Sigmoid colon (tissue), 7 donors: ENCODE data around the gene KBTBD12. TPM values are rescaled to one million over a fixed set of nuclear protein-coding genes. Genes with fewer than 3 reads are reported as not detected.

Source experiments
- DNase-seq: peaks from one replicate; pipeline ENCODE4 v3.0.0-alpha.2; 2019
- H3K27ac ChIP-seq, 4 donors: fragments of 200-600 bp; sonication (generic); one replicate each; pipeline ENCODE4 v1.5.1; 2016 to 2019; ENCODE audit warnings: mild to moderate bottlenecking in 1 of 4
- H3K27me3 ChIP-seq, 3 donors: fragments of 200-600 bp; sonication (generic); one replicate each; pipeline ENCODE4 v1.5.1; 2019; ENCODE audit warnings: mild to moderate bottlenecking in 1 of 3
- H3K36me3 ChIP-seq, 4 donors: fragments of 200-600 bp; sonication (generic); one replicate each; pipeline ENCODE4 v1.5.1; 2016 to 2019
- H3K4me1 ChIP-seq, 4 donors: fragments of 200-600 bp; sonication (generic); one replicate each; pipeline ENCODE4 v1.5.1; 2017 to 2019
- H3K4me3 ChIP-seq, 4 donors: fragments of 200-600 bp; sonication (generic); one replicate each; pipeline ENCODE4 v1.5.1; 2017 to 2019; ENCODE audit warnings: mild to moderate bottlenecking in 2 of 4, moderate library complexity in 1 of 4
- H3K9me3 ChIP-seq, 4 donors: fragments of 200-600 bp in 3 of 4; sonication (generic) in 3 of 4; one replicate each; pipeline versions ENCODE4 v1.5.1 to v1.6.1; 2013 to 2019
- EP300 ChIP-seq, 4 donors: sonication (generic); formaldehyde crosslinking; IDR thresholded peaks; one replicate each; pipeline ENCODE4 v1.6.1; 2017; ENCODE audit warnings: antibody characterized with exemption in 4 of 4
- POLR2A ChIP-seq, 2 donors: fragments of 450-650 bp; IDR thresholded peaks; one replicate each; pipeline ENCODE4 v1.6.1; 2016; ENCODE audit warnings: antibody characterized with exemption in 2 of 2, mild to moderate bottlenecking in 2 of 2, moderate library complexity in 2 of 2
- POLR2AphosphoS5 ChIP-seq, 4 donors: sonication (generic); formaldehyde crosslinking; IDR thresholded peaks; one replicate each; pipeline ENCODE4 v1.6.1; 2017; ENCODE audit warnings: antibody characterized with exemption in 4 of 4
- WGBS, 2 donors: extraction: QIAGEN DNeasy Blood & Tissue Kit; methylation state at CpG; one replicate each; pipeline ENCODE4 v1.1.7; 2013; 5-methylcytosine and 5-hydroxymethylcytosine counted together
- intact Hi-C: fragments of 100-400 bp; cut with DNase I; formaldehyde crosslinking; loops from one replicate; pipeline ENCODE4 v1.15.1; 2023
- polyA plus RNA-seq, 3 donors: library from polyadenylated mRNA; stranded (reverse); fragments of 200-250 nt; gene quantifications; one replicate each; pipeline ENCODE4 v1.2.3, GENCODE V29; 2013
- total RNA-seq, 4 donors: library from RNA; depleted of rRNA; stranded (reverse); fragments of >200 nt; gene quantifications; one replicate each; pipeline ENCODE4 v1.1.0, GENCODE V29; 2016
- TF ChIP-seq, protein P1 (sequence below), 4 experiments: fragments of 450-650 bp in 3 of 4; fragments of 200-600 bp in 1 of 4; IDR thresholded peaks; one replicate each; pipeline ENCODE4 v1.5.1; 2016 to 2019; ENCODE audit warnings: antibody characterized with exemption in 4 of 4, mild to moderate bottlenecking in 3 of 4, moderate library complexity in 2 of 4
- donor health status: healthy with polysubstance abuse.
- donor health status: Bipolar disorder and iron deficiency.
- donor health status: healthy.

Gene KBTBD12
- total and polyA plus RNA-seq, 7 donors = 1.3 to 5.9 (median 2.5) TPM

DNA sequence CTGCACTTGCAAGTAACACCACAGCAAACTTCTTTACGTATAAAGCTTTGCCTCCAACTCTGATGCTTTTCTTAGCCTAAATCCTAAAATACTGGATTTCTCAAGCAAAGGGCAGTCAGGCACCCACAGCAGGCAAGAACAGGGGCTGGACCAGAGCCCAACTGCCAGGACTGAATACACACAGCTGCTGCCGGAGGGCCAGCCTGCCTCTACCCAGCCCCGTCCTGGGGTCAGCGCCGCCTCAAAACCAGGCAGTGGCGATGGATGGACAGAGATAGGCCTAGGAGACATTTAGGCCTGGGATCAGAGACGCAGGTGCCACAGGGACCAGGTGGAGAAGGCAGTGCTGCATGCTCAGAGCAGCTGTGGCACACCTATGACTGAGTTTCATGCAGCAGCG, 89.6 kb downstream of the KBTBD12 start:
- Histone ChIP-seq H3K4me3 (no peak overlapping the region), H3K4me1 (no peaks in the 10 kb centered on the region), H3K27me3 (peaks cover 0 to 24% (median 6%) of the 10 kb centered on the region in 3 donors), H3K36me3 (no peaks in the 10 kb centered on the region), H3K9me3 (no peaks in the 10 kb centered on the region), H3K27ac (no peak overlapping the region)
- no peak for DNase-seq
- 90% methylated on average over 8 of the region's 8 CpGs for WGBS, 2 donors
- TF ChIP-seq EP300 (IDR thresholded peaks at IDR 0.05) (no peak), POLR2AphosphoS5 (IDR thresholded peaks at IDR 0.05) (no peak), POLR2A (IDR thresholded peaks at IDR 0.05) (no peak)
- TF ChIP-seq, protein P1, sequence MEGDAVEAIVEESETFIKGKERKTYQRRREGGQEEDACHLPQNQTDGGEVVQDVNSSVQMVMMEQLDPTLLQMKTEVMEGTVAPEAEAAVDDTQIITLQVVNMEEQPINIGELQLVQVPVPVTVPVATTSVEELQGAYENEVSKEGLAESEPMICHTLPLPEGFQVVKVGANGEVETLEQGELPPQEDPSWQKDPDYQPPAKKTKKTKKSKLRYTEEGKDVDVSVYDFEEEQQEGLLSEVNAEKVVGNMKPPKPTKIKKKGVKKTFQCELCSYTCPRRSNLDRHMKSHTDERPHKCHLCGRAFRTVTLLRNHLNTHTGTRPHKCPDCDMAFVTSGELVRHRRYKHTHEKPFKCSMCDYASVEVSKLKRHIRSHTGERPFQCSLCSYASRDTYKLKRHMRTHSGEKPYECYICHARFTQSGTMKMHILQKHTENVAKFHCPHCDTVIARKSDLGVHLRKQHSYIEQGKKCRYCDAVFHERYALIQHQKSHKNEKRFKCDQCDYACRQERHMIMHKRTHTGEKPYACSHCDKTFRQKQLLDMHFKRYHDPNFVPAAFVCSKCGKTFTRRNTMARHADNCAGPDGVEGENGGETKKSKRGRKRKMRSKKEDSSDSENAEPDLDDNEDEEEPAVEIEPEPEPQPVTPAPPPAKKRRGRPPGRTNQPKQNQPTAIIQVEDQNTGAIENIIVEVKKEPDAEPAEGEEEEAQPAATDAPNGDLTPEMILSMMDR (IDR thresholded peaks at IDR 0.05) = no peak
- intact Hi-C loops = no loop called here

DNA sequence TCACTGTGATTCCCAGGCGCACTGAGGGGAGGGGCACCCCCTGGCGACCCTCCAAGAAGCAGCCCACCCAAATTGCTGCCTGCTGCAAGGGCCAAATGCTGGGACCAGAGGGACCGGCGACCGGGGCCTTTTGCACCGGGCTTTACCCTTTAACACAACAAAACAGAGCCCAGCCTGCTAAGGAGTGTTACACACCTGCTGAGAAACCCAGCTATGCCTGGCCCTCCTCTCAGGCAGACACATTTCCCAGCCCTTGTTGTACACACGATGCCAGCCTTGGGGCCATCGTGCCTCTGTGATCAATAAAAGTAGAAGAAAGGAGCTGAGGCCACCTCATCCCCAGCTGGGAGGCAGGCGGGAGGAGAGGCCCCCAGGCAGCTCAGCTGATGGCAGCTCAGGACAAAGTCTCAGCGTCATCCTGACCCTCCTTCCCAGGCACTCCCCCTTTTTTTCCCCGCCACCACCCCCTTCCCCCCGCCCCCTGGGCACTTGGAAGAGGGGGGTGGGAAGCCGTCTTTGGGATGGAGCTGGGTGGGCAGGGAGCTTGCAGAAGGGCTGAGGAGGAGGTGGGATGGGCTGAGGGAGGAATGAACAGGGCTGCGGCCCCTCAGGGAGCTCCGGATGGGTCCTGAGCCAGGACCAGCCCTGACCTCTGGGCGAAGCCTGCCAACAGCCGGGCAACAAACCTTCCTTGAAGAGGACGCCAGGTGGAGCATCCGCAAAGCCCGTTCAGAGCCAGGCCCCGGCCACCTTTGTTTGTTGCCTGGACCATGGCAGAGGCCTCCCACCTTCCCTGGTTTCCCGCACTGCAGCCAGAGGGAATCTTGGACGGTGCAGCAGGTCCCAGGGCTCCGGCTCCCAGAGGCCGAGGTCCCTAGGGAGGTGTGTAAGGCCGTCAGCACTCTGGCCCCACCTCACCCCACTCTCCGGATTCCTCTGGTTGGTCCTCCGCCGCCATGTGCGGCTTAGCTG, 91.3 kb downstream of the KBTBD12 start:
- Histone ChIP-seq H3K27ac (no peak overlapping the region), H3K27me3 (peaks cover 0 to 39% (median 6%) of the 10 kb centered on the region in 3 donors)
- WGBS, 2 donors = 47 to 60% methylated on average over 30 of the region's 30 CpGs

DNA sequence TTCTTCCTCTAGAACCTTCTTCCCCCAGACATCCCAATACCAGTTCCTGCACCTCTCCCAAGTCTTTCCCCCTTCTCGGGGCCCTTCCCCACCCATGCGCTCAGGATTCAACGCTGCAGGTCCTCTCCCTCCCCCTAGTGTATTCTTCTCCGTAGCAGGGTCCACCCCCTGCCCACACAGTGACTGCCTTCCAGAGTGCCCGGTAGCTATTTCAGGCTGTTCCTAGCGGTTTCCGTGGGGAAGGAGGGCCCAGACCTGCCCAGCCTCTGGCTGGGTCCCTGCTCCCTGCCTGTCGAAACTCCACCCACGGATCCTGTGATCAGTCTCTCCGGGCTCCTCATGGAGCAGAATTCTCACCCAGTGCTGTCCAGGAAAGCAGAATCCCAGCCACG, 92.0 kb downstream of the KBTBD12 start:
- Histone ChIP-seq H3K36me3 (no peaks in the 10 kb centered on the region), H3K4me1 (no peaks in the 10 kb centered on the region), H3K27me3 (peaks cover 0 to 46% (median 6%) of the 10 kb centered on the region in 3 donors), H3K9me3 (no peaks in the 10 kb centered on the region), H3K27ac (no peak overlapping the region), H3K4me3 (no peak overlapping the region)
- peak; percentile 11 for DNase-seq
- TF ChIP-seq POLR2AphosphoS5 (IDR thresholded peaks at IDR 0.05) (no peak), POLR2A (IDR thresholded peaks at IDR 0.05) (no peak), EP300 (IDR thresholded peaks at IDR 0.05) (no peak)
- TF ChIP-seq, protein P1 (IDR thresholded peaks at IDR 0.05) = no peak
- intact Hi-C loops = no loop called here
- WGBS, 2 donors = 55 to 61% methylated on average over 11 of the region's 11 CpGs

More for the DNA sequence above, 91.3 kb downstream of the KBTBD12 start:
- TF ChIP-seq EP300 (IDR thresholded peaks at IDR 0.05) (no peak), POLR2AphosphoS5 (IDR thresholded peaks at IDR 0.05) (no peak), POLR2A (IDR thresholded peaks at IDR 0.05) (no peak)
- TF ChIP-seq, protein P1 (IDR thresholded peaks at IDR 0.05) = no peak
- intact Hi-C loops = no loop called here
- no peaks in the 10 kb centered on the region for H3K36me3 ChIP-seq
- DNase-seq = no peak
- no peaks in the 10 kb centered on the region for H3K9me3 ChIP-seq
- no peak overlapping the region for H3K4me3 ChIP-seq
- no peaks in the 10 kb centered on the region for H3K4me1 ChIP-seq

DNA sequence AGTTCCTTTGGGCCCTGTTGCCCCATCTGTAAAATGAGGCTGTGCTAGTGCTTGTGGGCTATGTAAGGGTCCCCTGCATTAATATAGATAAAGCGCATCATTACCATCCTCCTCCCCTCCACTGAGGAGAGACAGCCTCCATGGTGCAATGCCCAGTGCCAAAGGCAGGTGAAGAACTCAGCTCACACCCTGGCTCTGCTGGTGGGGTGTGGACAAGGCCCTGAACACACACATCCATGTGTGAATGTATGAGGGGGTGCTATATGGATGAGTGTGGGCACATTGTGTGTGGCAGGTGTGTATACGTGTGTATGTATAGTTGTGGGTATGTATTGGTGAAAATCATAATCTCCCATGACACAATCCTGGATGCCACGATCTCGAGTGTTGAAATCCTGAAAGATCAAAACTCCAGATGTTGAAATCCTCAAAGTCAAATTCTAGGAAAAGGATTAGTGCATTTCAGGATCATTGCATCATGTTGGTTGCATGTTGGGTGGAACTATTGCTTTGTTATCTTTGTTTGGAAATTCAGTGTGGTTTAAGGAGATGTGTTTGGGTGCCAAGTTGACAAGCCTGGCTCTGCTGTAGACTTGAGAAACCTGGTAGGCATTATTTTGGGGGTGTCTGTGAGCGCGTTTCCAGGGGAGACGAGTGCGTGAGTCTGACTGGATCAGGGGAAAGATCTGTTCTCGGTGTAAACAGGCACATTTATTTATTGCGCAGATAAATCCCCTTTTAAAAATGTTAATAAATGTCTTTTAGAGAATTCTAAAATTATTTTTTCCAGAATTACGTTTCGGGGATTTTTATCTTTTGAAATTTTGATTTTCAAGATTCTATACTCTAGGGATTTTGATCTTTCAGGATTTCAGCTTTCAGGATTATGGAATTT, 95.2 kb downstream of the KBTBD12 start:
- TF ChIP-seq POLR2A (IDR thresholded peaks at IDR 0.05) (no peak), POLR2AphosphoS5 (IDR thresholded peaks at IDR 0.05) (no peak), EP300 (IDR thresholded peaks at IDR 0.05) (no peak)
- TF ChIP-seq, protein P1 (IDR thresholded peaks at IDR 0.05) = no peak
- H3K36me3 ChIP-seq = no peaks in the 10 kb centered on the region
- no peak overlapping the region for H3K4me3 ChIP-seq
- H3K27me3 ChIP-seq = peaks cover 0 to 47% (median 6%) of the 10 kb centered on the region in 3 donors
- intact Hi-C loops = no loop called here
- H3K4me1 ChIP-seq = no peaks in the 10 kb centered on the region
- H3K9me3 ChIP-seq = no peaks in the 10 kb centered on the region
- WGBS, 2 donors = 85 to 91% methylated on average over 12 of the region's 12 CpGs
- DNase-seq = no peak
- H3K27ac ChIP-seq = no peak overlapping the region
